Fibroblast of lung (primary cell): ENCODE measurements around the gene SLX9.

Experiments used
- EZH2 ChIP-seq: IDR thresholded peaks from 2 replicates; pipeline ENCODE4 v1.5.1; 2012; ENCODE audit warnings: low read length, control low read depth, mild to moderate bottlenecking; ENCODE audit errors: missing control alignments
- TF ChIP-seq, protein P1 (sequence below), 2 donors: IDR thresholded peaks in 1 of 2; conservative IDR thresholded peaks in 1 of 2; 1 replicate in 1 of 2; 2 replicates in 1 of 2; pipeline ENCODE4 v1.5.1; 2011 to 2012; ENCODE audit warnings: low read length in 2 of 2, control low read depth in 1 of 2, inconsistent platforms in 1 of 2, low read depth in 1 of 2, mild to moderate bottlenecking in 1 of 2

DNA sequence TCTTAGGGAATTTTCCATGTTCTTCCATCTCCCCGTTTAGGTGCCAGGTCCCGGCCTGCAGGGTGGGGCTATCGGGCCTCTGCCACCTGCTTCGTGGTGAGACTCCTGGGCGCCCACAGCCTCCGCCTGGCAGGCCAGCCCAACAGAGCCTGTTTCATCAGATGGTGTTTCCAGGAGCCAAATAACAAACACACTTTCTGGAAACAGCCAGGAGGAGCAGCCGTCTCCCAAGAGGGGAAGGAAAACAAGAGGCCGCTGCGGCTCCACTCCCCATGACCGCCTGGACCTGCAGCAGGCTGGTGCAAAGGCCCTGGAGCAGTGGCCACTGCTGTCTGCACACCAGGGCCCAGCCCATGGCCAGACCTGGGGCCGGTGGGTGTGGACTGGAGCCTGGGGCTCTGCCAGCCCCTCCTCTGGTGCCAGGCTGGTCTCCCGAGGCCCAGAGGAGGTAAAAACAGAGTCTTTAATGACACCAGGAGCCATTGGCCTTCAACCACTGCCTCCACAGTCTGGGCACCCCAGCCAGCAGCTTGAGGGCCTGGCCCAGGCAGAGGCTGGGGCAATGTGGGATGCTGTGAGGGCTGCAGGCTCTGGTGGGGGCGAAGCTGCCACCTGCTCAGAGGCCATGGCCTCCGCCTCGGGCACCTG lies 55.0 kb downstream of the SLX9 start:
- TF ChIP-seq, protein P1, sequence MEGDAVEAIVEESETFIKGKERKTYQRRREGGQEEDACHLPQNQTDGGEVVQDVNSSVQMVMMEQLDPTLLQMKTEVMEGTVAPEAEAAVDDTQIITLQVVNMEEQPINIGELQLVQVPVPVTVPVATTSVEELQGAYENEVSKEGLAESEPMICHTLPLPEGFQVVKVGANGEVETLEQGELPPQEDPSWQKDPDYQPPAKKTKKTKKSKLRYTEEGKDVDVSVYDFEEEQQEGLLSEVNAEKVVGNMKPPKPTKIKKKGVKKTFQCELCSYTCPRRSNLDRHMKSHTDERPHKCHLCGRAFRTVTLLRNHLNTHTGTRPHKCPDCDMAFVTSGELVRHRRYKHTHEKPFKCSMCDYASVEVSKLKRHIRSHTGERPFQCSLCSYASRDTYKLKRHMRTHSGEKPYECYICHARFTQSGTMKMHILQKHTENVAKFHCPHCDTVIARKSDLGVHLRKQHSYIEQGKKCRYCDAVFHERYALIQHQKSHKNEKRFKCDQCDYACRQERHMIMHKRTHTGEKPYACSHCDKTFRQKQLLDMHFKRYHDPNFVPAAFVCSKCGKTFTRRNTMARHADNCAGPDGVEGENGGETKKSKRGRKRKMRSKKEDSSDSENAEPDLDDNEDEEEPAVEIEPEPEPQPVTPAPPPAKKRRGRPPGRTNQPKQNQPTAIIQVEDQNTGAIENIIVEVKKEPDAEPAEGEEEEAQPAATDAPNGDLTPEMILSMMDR (conservative IDR thresholded peaks at IDR 0.05 in 1 of 2, IDR thresholded peaks at IDR 0.05 in 1 of 2; ENCODE audit: low read depth in 1 of 2, low read length in 2 of 2): no peak
- no peak for TF ChIP-seq EZH2
